ENCODE measurements around the gene ERAL1. TPM values are rescaled to one million over a fixed set of nuclear protein-coding genes. Genes with fewer than 3 reads are reported as not detected.

ERAL1 gene
- polyA plus RNA-seq, 3 donors: 27.7 to 34.5 (median 33.8) TPM

- Mint-ChIP-seq H3K4me1 (peaks cover 9% of the 10 kb centered on the region), H3K27ac (no peak overlapping the region), H3K36me3 (peaks cover 0 to 1% of the 10 kb centered on the region in 2 donors), H3K9me3 (no peaks in the 10 kb centered on the region), H3K4me3 (no peak overlapping the region), H3K27me3 (ENCODE audit: low read depth in 3 of 3) (peaks cover 0 to 1% (median 0%) of the 10 kb centered on the region in 3 donors)
- H2AFZ ChIP-seq (ENCODE audit: insufficient read depth, low read depth, low read length, poor library complexity, severe bottlenecking): no peak overlapping the region
- no peak overlapping the region for H3K9ac ChIP-seq (ENCODE audit: insufficient read depth, low read length, poor library complexity, severe bottlenecking)
- no peak overlapping the region for H3K4me2 ChIP-seq (replicated peaks; ENCODE audit: extremely low read depth, low read length, poor library complexity, severe bottlenecking)
- peaks cover 4% of the 10 kb centered on the region for H4K20me1 ChIP-seq (ENCODE audit: insufficient read depth, low read length)
- no peaks in the 10 kb centered on the region for H3K36me3 ChIP-seq (replicated peaks in 1 of 2; ENCODE audit: control insufficient read depth in 1 of 2, insufficient read depth in 2 of 2, low read length in 2 of 2)
- H3K27ac ChIP-seq (ENCODE audit: low read depth in 1 of 2, low read length in 2 of 2): no peak overlapping the region
- H3K4me3 ChIP-seq (replicated peaks in 1 of 3; ENCODE audit: low read depth in 2 of 3, low read length in 3 of 3): no peak overlapping the region
- H3K27me3 ChIP-seq (ENCODE audit: control insufficient read depth in 2 of 2, insufficient read depth in 2 of 2, low read length in 2 of 2): no peaks in the 10 kb centered on the region
- TF ChIP-seq CTCF (IDR thresholded peaks at IDR 0.05): no peak
- no peaks in the 10 kb centered on the region for H3K9me3 ChIP-seq (replicated peaks in 1 of 2; ENCODE audit: control insufficient read depth in 1 of 2, insufficient read depth in 1 of 2, low read length in 2 of 2)
- no peak for DNase-seq
- peaks cover 29% of the 10 kb centered on the region for H3K79me2 ChIP-seq (ENCODE audit: insufficient read depth, low read length)
- peaks cover 5% of the 10 kb centered on the region in 2 donors for H3K4me1 ChIP-seq (ENCODE audit: control insufficient read depth in 1 of 2, insufficient read depth in 2 of 2, low read length in 2 of 2)
- WGBS (ENCODE audit: insufficient coverage): no CpG with 5 or more reads among the region's 4 CpGs
- intact Hi-C loops (cut with micrococcal nuclease): no loop called here
Observed at GRCh38 chr17:28816540-28816939, 38.3 kb upstream of the ERAL1 start.

DNA sequence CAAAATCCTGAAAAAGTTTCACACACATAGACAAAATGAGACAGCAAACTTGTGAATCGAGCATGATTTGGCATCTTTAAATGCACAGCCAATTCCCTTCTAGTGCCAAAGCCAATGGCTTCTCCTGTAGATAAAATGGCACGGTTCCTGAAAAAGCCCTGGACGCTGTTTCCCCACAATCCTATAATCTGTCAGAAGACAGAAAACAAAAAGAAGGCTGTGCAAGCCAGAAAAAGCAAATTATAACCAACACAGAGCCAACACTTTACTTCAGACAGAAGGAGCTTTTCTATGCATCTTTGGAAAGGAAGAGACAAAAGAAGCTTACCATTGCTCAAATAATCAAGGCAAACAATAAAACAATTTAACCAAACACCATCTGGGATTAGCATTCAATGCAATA lies 36.0 kb upstream of the ERAL1 start:
- no peaks in the 10 kb centered on the region for H3K27me3 ChIP-seq (ENCODE audit: control insufficient read depth in 2 of 2, insufficient read depth in 2 of 2, low read length in 2 of 2)
- DNase-seq: no peak
- intact Hi-C loops (cut with micrococcal nuclease): no loop called here
- H3K4me3 ChIP-seq (replicated peaks in 1 of 3; ENCODE audit: low read depth in 2 of 3, low read length in 3 of 3): no peak overlapping the region
- no peak overlapping the region for H3K4me3 Mint-ChIP-seq
- H3K9me3 ChIP-seq (replicated peaks in 1 of 2; ENCODE audit: control insufficient read depth in 1 of 2, insufficient read depth in 1 of 2, low read length in 2 of 2): no peaks in the 10 kb centered on the region
- H3K27me3 Mint-ChIP-seq (ENCODE audit: low read depth in 3 of 3): peaks cover 0 to 1% (median 0%) of the 10 kb centered on the region in 3 donors
- H3K4me1 ChIP-seq (ENCODE audit: control insufficient read depth in 1 of 2, insufficient read depth in 2 of 2, low read length in 2 of 2): no peaks in the 10 kb centered on the region
- H3K4me1 Mint-ChIP-seq: peaks cover 3% of the 10 kb centered on the region
- no peak overlapping the region for H3K27ac ChIP-seq (ENCODE audit: low read depth in 1 of 2, low read length in 2 of 2)
- WGBS (ENCODE audit: insufficient coverage): 79% methylated on average over 2 of the region's 3 CpGs
- no peak overlapping the region for H3K9ac ChIP-seq (ENCODE audit: insufficient read depth, low read length, poor library complexity, severe bottlenecking)
- peaks cover 32% of the 10 kb centered on the region for H3K79me2 ChIP-seq (ENCODE audit: insufficient read depth, low read length)
- H3K9me3 Mint-ChIP-seq: peaks cover 0 to 1% (median 0%) of the 10 kb centered on the region in 7 donors
- H3K36me3 ChIP-seq (replicated peaks in 1 of 2; ENCODE audit: control insufficient read depth in 1 of 2, insufficient read depth in 2 of 2, low read length in 2 of 2): no peaks in the 10 kb centered on the region
- no peak overlapping the region for H3K4me2 ChIP-seq (replicated peaks; ENCODE audit: extremely low read depth, low read length, poor library complexity, severe bottlenecking)
- TF ChIP-seq CTCF (IDR thresholded peaks at IDR 0.05): no peak
- peaks cover 1 to 3% of the 10 kb centered on the region in 2 donors for H3K36me3 Mint-ChIP-seq
- H3K27ac Mint-ChIP-seq: no peak overlapping the region
- H4K20me1 ChIP-seq (ENCODE audit: insufficient read depth, low read length): peaks cover under 1% of the 10 kb centered on the region
- no peak overlapping the region for H2AFZ ChIP-seq (ENCODE audit: insufficient read depth, low read depth, low read length, poor library complexity, severe bottlenecking)
